ENCODE data around the gene TREM1.

Gene TREM1

DNA sequence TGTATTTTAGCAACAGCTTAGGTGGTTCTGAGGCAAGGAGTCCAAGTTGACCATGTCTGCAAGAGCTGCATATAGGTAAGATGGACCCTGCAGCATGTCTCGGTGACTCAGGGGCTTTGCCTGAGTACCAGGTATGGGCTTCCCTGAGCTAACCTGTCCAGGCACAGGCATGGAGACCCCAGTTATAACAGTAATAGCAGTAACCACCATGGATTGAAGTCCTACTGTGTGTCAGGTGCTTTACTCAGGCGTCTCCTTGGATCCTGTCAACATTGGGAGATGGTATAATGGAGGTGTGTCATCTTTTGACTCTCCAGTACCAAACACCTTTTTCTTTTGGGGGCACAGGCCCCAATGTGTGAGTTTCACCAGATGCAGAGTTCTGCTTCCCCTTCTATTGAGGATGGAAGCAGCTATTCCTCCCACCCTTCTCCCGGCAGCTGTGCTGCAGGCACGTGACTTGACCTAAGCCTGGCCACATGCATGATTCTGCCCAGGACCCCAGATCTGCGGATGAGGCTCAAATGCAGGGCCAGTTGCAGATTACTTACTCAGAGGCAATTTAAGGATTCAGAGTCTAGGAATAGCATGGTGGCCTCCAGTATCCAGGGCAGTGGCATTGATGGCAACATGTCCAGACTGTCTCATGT is 13.8 kb downstream of the TREM1 start:
- Histone ChIP-seq H4K20me1 (ENCODE audit: insufficient read depth, low read length, poor library complexity, severe bottlenecking) (no peaks in the 10 kb centered on the region), H3K36me3 (ENCODE audit: insufficient read depth, low read length) (no peaks in the 10 kb centered on the region), H3K9me3 (ENCODE audit: insufficient read depth, low read depth, low read length) (no peaks in the 10 kb centered on the region), H3K79me2 (ENCODE audit: insufficient read depth, low read length) (no peaks in the 10 kb centered on the region), H3K27me3 (ENCODE audit: insufficient read depth, low read length, poor library complexity, severe bottlenecking) (no peaks in the 10 kb centered on the region), H3K9ac (ENCODE audit: low read depth, low read length, poor library complexity, severe bottlenecking) (no peak overlapping the region), H3K4me2 (ENCODE audit: low read depth, low read length, poor library complexity, severe bottlenecking) (no peak overlapping the region), H3K9me2 (replicated peaks; ENCODE audit: low read depth, low read length) (no peaks in the 10 kb centered on the region), H3K4me1 (ENCODE audit: insufficient read depth, low read length, poor library complexity, severe bottlenecking) (no peaks in the 10 kb centered on the region), H3K4me3 (ENCODE audit: low read length, poor library complexity, severe bottlenecking) (no peak overlapping the region), H2AFZ (ENCODE audit: low read length) (no peak overlapping the region), H3F3A (ENCODE audit: low read depth) (no peaks in the 10 kb centered on the region)
- no peak for TF ChIP-seq EZH2phosphoT487 (IDR thresholded peaks at IDR 0.05; ENCODE audit: borderline replicate concordance)
- TF ChIP-seq, protein P1, sequence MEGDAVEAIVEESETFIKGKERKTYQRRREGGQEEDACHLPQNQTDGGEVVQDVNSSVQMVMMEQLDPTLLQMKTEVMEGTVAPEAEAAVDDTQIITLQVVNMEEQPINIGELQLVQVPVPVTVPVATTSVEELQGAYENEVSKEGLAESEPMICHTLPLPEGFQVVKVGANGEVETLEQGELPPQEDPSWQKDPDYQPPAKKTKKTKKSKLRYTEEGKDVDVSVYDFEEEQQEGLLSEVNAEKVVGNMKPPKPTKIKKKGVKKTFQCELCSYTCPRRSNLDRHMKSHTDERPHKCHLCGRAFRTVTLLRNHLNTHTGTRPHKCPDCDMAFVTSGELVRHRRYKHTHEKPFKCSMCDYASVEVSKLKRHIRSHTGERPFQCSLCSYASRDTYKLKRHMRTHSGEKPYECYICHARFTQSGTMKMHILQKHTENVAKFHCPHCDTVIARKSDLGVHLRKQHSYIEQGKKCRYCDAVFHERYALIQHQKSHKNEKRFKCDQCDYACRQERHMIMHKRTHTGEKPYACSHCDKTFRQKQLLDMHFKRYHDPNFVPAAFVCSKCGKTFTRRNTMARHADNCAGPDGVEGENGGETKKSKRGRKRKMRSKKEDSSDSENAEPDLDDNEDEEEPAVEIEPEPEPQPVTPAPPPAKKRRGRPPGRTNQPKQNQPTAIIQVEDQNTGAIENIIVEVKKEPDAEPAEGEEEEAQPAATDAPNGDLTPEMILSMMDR (conservative IDR thresholded peaks at IDR 0.05; ENCODE audit: low read length) = no peak

DNA sequence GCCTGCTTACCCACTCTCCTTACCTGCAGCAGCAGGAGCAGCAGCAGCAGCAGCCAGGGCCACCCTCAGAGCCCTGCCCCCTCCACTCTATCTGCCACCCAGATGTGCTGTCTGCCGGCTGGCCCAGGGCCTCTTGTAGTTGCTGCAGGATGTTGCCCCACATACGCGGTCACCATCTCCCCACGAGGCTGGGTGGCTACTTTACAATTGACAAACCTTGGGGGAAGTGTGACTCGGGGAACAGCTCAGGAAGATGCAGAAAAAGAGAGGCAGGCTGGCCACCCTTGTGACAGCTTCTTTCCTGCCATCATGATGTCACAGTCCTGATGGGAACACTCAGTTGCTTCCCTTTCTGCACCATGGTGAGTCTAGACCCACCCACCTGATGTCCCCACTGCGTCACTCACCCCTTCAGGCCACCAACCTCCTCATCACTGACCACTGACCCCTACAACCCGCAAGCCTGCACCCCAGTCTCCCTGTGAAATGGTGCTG is 14.5 kb downstream of the TREM1 start:
- no peaks in the 10 kb centered on the region for H3F3A ChIP-seq (ENCODE audit: low read depth)
- no peak overlapping the region for H2AFZ ChIP-seq (ENCODE audit: low read length)
- no peak overlapping the region for H3K4me3 ChIP-seq (ENCODE audit: low read length, poor library complexity, severe bottlenecking)
- H3K79me2 ChIP-seq (ENCODE audit: insufficient read depth, low read length) = no peaks in the 10 kb centered on the region
- TF ChIP-seq, protein P1 (conservative IDR thresholded peaks at IDR 0.05; ENCODE audit: low read length) = no peak
- no peak for TF ChIP-seq EZH2phosphoT487 (IDR thresholded peaks at IDR 0.05; ENCODE audit: borderline replicate concordance)
- H3K9ac ChIP-seq (ENCODE audit: low read depth, low read length, poor library complexity, severe bottlenecking) = no peak overlapping the region
- H3K9me3 ChIP-seq (ENCODE audit: insufficient read depth, low read depth, low read length) = no peaks in the 10 kb centered on the region
- H3K4me1 ChIP-seq (ENCODE audit: insufficient read depth, low read length, poor library complexity, severe bottlenecking) = no peaks in the 10 kb centered on the region
- H3K36me3 ChIP-seq (ENCODE audit: insufficient read depth, low read length) = no peaks in the 10 kb centered on the region
- no peaks in the 10 kb centered on the region for H3K27me3 ChIP-seq (ENCODE audit: insufficient read depth, low read length, poor library complexity, severe bottlenecking)
- no peak overlapping the region for H3K4me2 ChIP-seq (ENCODE audit: low read depth, low read length, poor library complexity, severe bottlenecking)
- no peaks in the 10 kb centered on the region for H4K20me1 ChIP-seq (ENCODE audit: insufficient read depth, low read length, poor library complexity, severe bottlenecking)
- H3K9me2 ChIP-seq (replicated peaks; ENCODE audit: low read depth, low read length) = no peaks in the 10 kb centered on the region

DNA sequence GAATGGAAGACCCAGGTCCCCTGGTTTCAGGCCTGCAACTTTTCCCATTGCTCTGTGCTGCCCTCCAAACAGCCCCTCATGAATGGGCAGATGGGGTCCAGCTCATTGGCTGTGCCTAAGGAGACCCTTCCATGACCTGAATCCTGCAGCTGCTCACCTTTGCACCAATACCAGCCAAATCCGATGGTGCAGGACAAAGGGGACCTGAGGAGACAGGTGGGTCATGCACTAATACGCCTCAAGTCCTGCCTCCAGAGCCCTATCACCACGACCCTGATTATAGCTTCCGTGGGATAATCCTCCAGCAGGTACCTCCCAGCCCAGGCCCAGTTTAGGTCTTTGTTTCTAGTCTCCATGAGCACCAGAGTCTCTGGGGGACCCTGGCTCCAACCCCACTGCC is 16.8 kb downstream of the TREM1 start:
- H3K27me3 ChIP-seq (ENCODE audit: insufficient read depth, low read length, poor library complexity, severe bottlenecking) = no peaks in the 10 kb centered on the region
- H3K4me2 ChIP-seq (ENCODE audit: low read depth, low read length, poor library complexity, severe bottlenecking) = no peak overlapping the region
- H4K20me1 ChIP-seq (ENCODE audit: insufficient read depth, low read length, poor library complexity, severe bottlenecking) = no peaks in the 10 kb centered on the region
- H3K9me2 ChIP-seq (replicated peaks; ENCODE audit: low read depth, low read length) = no peaks in the 10 kb centered on the region
- no peaks in the 10 kb centered on the region for H3K79me2 ChIP-seq (ENCODE audit: insufficient read depth, low read length)
- H3K4me1 ChIP-seq (ENCODE audit: insufficient read depth, low read length, poor library complexity, severe bottlenecking) = no peaks in the 10 kb centered on the region
- H3K4me3 ChIP-seq (ENCODE audit: low read length, poor library complexity, severe bottlenecking) = no peak overlapping the region
- no peak overlapping the region for H3K9ac ChIP-seq (ENCODE audit: low read depth, low read length, poor library complexity, severe bottlenecking)
- no peak for TF ChIP-seq EZH2phosphoT487 (IDR thresholded peaks at IDR 0.05; ENCODE audit: borderline replicate concordance)
- TF ChIP-seq, protein P1 (conservative IDR thresholded peaks at IDR 0.05; ENCODE audit: low read length) = no peak
- no peaks in the 10 kb centered on the region for H3K9me3 ChIP-seq (ENCODE audit: insufficient read depth, low read depth, low read length)
- H3F3A ChIP-seq (ENCODE audit: low read depth) = no peaks in the 10 kb centered on the region
- H2AFZ ChIP-seq (ENCODE audit: low read length) = no peak overlapping the region
- no peaks in the 10 kb centered on the region for H3K36me3 ChIP-seq (ENCODE audit: insufficient read depth, low read length)

Measured in Loucy (cell line).